ENCODE data around the gene SULT1A2. TPM values are rescaled to one million over a fixed set of nuclear protein-coding genes. Genes with fewer than 3 reads are reported as not detected.
"Not testable (repeated sequence)": the region's sequence is repeated elsewhere in the genome, so short reads cannot be mapped to it uniquely, and the experiment has no call there.

Gene SULT1A2
- polyA plus RNA-seq = 0.10 TPM in 1 of 3 replicates, not detected in the others
- polyA plus RNA-seq (2011; ENCODE audit: low read depth) = not detected
- polyA plus RNA-seq (2011; cell fraction: cytosol; rRNA removed) = 0.04 and 0.06 TPM in 2 replicates
- 0.11 TPM in 1 of 2 replicates, not detected in the other for polyA plus RNA-seq (2011; cell fraction: nucleus; rRNA removed)
- not detected in 2 replicates for polyA plus RNA-seq (2012; ENCODE audit: low replicate concordance)
- 0.30 TPM in 1 of 3 replicates, not detected in the others for polyA minus RNA-seq
- polyA minus RNA-seq (2011; cell fraction: cytosol; rRNA and poly(A)+ RNA removed) = not detected
- polyA minus RNA-seq (2011; cell fraction: nucleus; rRNA and poly(A)+ RNA removed) = not detected in 2 replicates

- Histone ChIP-seq H3K9ac (ENCODE audit: control insufficient read depth, extremely low read depth, insufficient read depth, low read length) (no peak within 1 kb of the TSS), H3K4me2 (ENCODE audit: control insufficient read depth, extremely low read depth, insufficient read depth, low read depth, low read length) (no peak within 1 kb of the TSS), H3K9me1 (ENCODE audit: control insufficient read depth, extremely low read depth, insufficient read depth, low read length) (no peaks in the 10 kb centered on the region), H2AFZ (ENCODE audit: control insufficient read depth, low read length) (no peak within 1 kb of the TSS), H3K4me1 (ENCODE audit: control insufficient read depth, extremely low read depth, insufficient read depth, low read length) (no peaks in the 10 kb centered on the region), H3K4me3 (ENCODE audit: control insufficient read depth in 2 of 3, extremely low read depth in 1 of 3, insufficient read depth in 2 of 3, low read depth in 1 of 3, low read length in 3 of 3) (no peak within 1 kb of the TSS), H3K36me3 (ENCODE audit: control insufficient read depth in 2 of 2, extremely low read depth in 1 of 2, insufficient read depth in 2 of 2, low read length in 2 of 2) (no peaks in the 10 kb centered on the region), H3K79me2 (ENCODE audit: control insufficient read depth, insufficient read depth, low read length) (no peaks in the 10 kb centered on the region), H3K27me3 (ENCODE audit: control insufficient read depth, extremely low read depth, insufficient read depth, low read length) (no peaks in the 10 kb centered on the region), H3K9me3 (ENCODE audit: control insufficient read depth, low read depth, low read length) (no peaks in the 10 kb centered on the region), H4K20me1 (ENCODE audit: control insufficient read depth, extremely low read depth, insufficient read depth, low read length) (no peaks in the 10 kb centered on the region), H3K27ac (ENCODE audit: control insufficient read depth, insufficient read depth, low read length) (no peak within 1 kb of the TSS)
- dilution Hi-C loops (cut with MboI; ENCODE audit: extremely low pct_ligation_motif_present, low sequenced_read_pairs) = no loop called here
- FAIRE-seq = no peak
- TF ChIP-seq CTCF (optimal IDR thresholded peaks at IDR 0.05 in 1 of 3, IDR thresholded peaks at IDR 0.05 in 1 of 3, conservative IDR thresholded peaks at IDR 0.05 in 1 of 3; ENCODE audit: extremely low read depth in 1 of 3, insufficient read depth in 2 of 3, low read length in 3 of 3) (no peak), EZH2 (IDR thresholded peaks at IDR 0.05; ENCODE audit: low read length) (no peak)
- DNase-seq (ENCODE audit: low read depth, low spot score) = peak; percentile 11
Observed at GRCh38 chr16:28596840-28597691, at the start of gene SULT1A2. TSS of gene SULT1A2 (minus strand) at chr16:28597050. CDS start at chr16:28595930, 1,120 bp downstream.

DNA sequence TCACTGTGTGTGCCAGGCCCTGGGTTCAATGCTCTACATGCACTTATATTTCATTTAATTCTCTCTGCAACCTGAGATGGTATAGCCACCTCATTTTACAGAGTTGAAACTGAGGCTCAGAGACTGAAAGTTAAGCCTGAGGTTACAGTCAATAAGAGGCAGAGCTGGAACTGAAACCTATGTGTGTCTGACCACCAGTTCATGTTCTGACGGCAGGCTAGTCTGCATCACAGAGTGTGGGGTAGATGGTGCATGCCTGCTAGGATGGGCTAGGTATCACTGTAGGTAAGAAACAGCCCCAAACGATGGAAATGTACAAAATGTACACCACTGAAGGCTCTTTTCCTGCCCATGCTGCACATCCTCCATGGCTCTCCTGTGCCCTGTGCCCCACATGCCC lies 43.1 kb upstream of the SULT1A2 start:
- H3K9ac ChIP-seq (ENCODE audit: control insufficient read depth, extremely low read depth, insufficient read depth, low read length); dilution Hi-C loops (cut with MboI; ENCODE audit: extremely low pct_ligation_motif_present, low sequenced_read_pairs); H3K79me2 ChIP-seq (ENCODE audit: control insufficient read depth, insufficient read depth, low read length); H3K36me3 ChIP-seq (ENCODE audit: control insufficient read depth in 2 of 2, extremely low read depth in 1 of 2, insufficient read depth in 2 of 2, low read length in 2 of 2); H4K20me1 ChIP-seq (ENCODE audit: control insufficient read depth, extremely low read depth, insufficient read depth, low read length); H3K9me3 ChIP-seq (ENCODE audit: control insufficient read depth, low read depth, low read length); H3K4me2 ChIP-seq (ENCODE audit: control insufficient read depth, extremely low read depth, insufficient read depth, low read depth, low read length); H3K27me3 ChIP-seq (ENCODE audit: control insufficient read depth, extremely low read depth, insufficient read depth, low read length); FAIRE-seq; H2AFZ ChIP-seq (ENCODE audit: control insufficient read depth, low read length); H3K4me3 ChIP-seq (ENCODE audit: control insufficient read depth in 2 of 3, extremely low read depth in 1 of 3, insufficient read depth in 2 of 3, low read depth in 1 of 3, low read length in 3 of 3); H3K9me1 ChIP-seq (ENCODE audit: control insufficient read depth, extremely low read depth, insufficient read depth, low read length); H3K27ac ChIP-seq (ENCODE audit: control insufficient read depth, insufficient read depth, low read length); DNase-seq (ENCODE audit: low read depth, low spot score): not testable (repeated sequence)
- H3K4me1 ChIP-seq (ENCODE audit: control insufficient read depth, extremely low read depth, insufficient read depth, low read length) = peaks cover 11% of the 10 kb centered on the region

DNA sequence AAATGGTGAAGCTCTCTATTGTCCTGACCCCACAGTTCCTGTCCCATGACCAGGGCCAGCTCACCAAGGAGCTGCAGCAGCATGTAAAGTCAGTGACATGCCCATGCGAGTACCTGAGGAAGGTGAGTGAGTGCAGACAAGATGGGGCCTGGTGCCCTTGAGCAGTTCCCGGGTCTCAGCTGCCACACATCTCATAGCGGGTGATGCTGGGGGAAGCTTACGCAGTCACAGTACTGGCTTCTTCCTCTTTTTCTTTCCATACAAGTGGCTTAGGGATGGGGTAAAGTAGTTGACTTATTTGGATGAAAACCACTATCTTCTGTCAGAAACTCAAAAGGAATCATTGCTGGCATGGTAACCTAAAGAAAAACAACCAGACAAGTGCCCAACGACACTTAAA lies 41.5 kb upstream of the SULT1A2 start:
- H3K9ac ChIP-seq (ENCODE audit: control insufficient read depth, extremely low read depth, insufficient read depth, low read length); H3K79me2 ChIP-seq (ENCODE audit: control insufficient read depth, insufficient read depth, low read length); H2AFZ ChIP-seq (ENCODE audit: control insufficient read depth, low read length); H3K9me3 ChIP-seq (ENCODE audit: control insufficient read depth, low read depth, low read length); dilution Hi-C loops (cut with MboI; ENCODE audit: extremely low pct_ligation_motif_present, low sequenced_read_pairs); H3K4me3 ChIP-seq (ENCODE audit: control insufficient read depth in 2 of 3, extremely low read depth in 1 of 3, insufficient read depth in 2 of 3, low read depth in 1 of 3, low read length in 3 of 3); H3K36me3 ChIP-seq (ENCODE audit: control insufficient read depth in 2 of 2, extremely low read depth in 1 of 2, insufficient read depth in 2 of 2, low read length in 2 of 2); DNase-seq (ENCODE audit: low read depth, low spot score); H3K9me1 ChIP-seq (ENCODE audit: control insufficient read depth, extremely low read depth, insufficient read depth, low read length); H4K20me1 ChIP-seq (ENCODE audit: control insufficient read depth, extremely low read depth, insufficient read depth, low read length); H3K27me3 ChIP-seq (ENCODE audit: control insufficient read depth, extremely low read depth, insufficient read depth, low read length); FAIRE-seq: not testable (repeated sequence)
- Histone ChIP-seq H3K4me1 (ENCODE audit: control insufficient read depth, extremely low read depth, insufficient read depth, low read length) (peaks cover 11% of the 10 kb centered on the region), H3K4me2 (ENCODE audit: control insufficient read depth, extremely low read depth, insufficient read depth, low read depth, low read length) (peak overlapping the region; percentile 16), H3K27ac (ENCODE audit: control insufficient read depth, insufficient read depth, low read length) (peak overlapping the region; percentile 78)

DNA sequence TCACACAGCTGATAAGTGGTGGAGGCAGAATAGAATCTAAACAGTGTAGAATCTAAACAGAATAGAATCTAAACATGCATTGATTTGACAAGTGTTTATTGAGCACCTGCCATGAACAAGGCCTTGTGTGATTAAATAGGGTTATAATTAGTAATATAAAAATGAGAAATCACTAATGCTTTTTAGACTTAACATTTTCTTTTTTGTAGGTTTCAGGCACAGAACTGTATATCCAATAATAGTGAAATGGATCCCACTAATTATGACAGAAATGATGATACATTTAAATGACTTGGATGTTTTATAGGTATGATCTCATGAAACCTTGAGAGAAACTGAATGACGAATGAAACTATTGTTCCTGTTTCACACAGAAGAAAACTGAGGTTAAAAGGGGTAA lies 40.9 kb upstream of the SULT1A2 start, which contains the start of gene NPIPB8:
NPIPB8 (plus strand) TSS at position 301 of the 400 bp plus-strand sequence. CDS start 296 bp downstream, outside the sequence.
- H3K36me3 ChIP-seq (ENCODE audit: control insufficient read depth in 2 of 2, extremely low read depth in 1 of 2, insufficient read depth in 2 of 2, low read length in 2 of 2); H3K27me3 ChIP-seq (ENCODE audit: control insufficient read depth, extremely low read depth, insufficient read depth, low read length); H3K9me1 ChIP-seq (ENCODE audit: control insufficient read depth, extremely low read depth, insufficient read depth, low read length); H2AFZ ChIP-seq (ENCODE audit: control insufficient read depth, low read length); H4K20me1 ChIP-seq (ENCODE audit: control insufficient read depth, extremely low read depth, insufficient read depth, low read length); dilution Hi-C loops (cut with MboI; ENCODE audit: extremely low pct_ligation_motif_present, low sequenced_read_pairs); DNase-seq (ENCODE audit: low read depth, low spot score); H3K9me3 ChIP-seq (ENCODE audit: control insufficient read depth, low read depth, low read length); H3K79me2 ChIP-seq (ENCODE audit: control insufficient read depth, insufficient read depth, low read length); H3K9ac ChIP-seq (ENCODE audit: control insufficient read depth, extremely low read depth, insufficient read depth, low read length); H3K4me3 ChIP-seq (ENCODE audit: control insufficient read depth in 2 of 3, extremely low read depth in 1 of 3, insufficient read depth in 2 of 3, low read depth in 1 of 3, low read length in 3 of 3); FAIRE-seq: not testable (repeated sequence)
- peak within 1 kb of the TSS; percentile 16 for H3K4me2 ChIP-seq (ENCODE audit: control insufficient read depth, extremely low read depth, insufficient read depth, low read depth, low read length)
- H3K27ac ChIP-seq (ENCODE audit: control insufficient read depth, insufficient read depth, low read length) = peak within 1 kb of the TSS; percentile 78
- peaks cover 11% of the 10 kb centered on the region for H3K4me1 ChIP-seq (ENCODE audit: control insufficient read depth, extremely low read depth, insufficient read depth, low read length)

Data from keratinocyte (primary cell).